GM12878 (cell line): Measurements from ENCODE around the gene SP100. TPM values are rescaled to one million over a fixed set of nuclear protein-coding genes. Genes with fewer than 3 reads are reported as not detected.

Experiments used
- ATF3 ChIP-seq: IDR thresholded peaks from 2 replicates; pipeline ENCODE4 v1.6.1; 2011; ENCODE audit warnings: low read depth, mild to moderate bottlenecking, low read length, moderate library complexity, borderline replicate concordance; ENCODE audit errors: extremely low read depth
- E4F1 ChIP-seq: fragments of 450-650 bp; IDR thresholded peaks from 2 replicates; pipeline ENCODE4 v1.6.1; 2018; ENCODE audit warnings: borderline replicate concordance, mild to moderate bottlenecking; ENCODE audit not compliant: partially characterized antibody
- ELK1 ChIP-seq: IDR thresholded peaks from 2 replicates; pipeline ENCODE4 v1.6.1; 2012; ENCODE audit warnings: low read depth, low read length, improper control_type of control experiment
- EZH2 ChIP-seq: IDR thresholded peaks from 2 replicates; pipeline ENCODE4 v1.6.1; 2012; ENCODE audit warnings: low read depth, mild to moderate bottlenecking, control low read depth, inconsistent platforms, low read length, borderline replicate concordance; ENCODE audit not compliant: control insufficient read depth
- JUND ChIP-seq: IDR thresholded peaks from 2 replicates; pipeline ENCODE4 v1.6.1; 2012; ENCODE audit warnings: low read depth, mild to moderate bottlenecking, low read length, improper control_type of control experiment, moderate library complexity
- MXI1 ChIP-seq: fragments of 150-350 bp; IDR thresholded peaks from 2 replicates; pipeline ENCODE4 v1.6.1; 2011; ENCODE audit warnings: low read depth, mild to moderate bottlenecking, inconsistent platforms, low read length, improper control_type of control experiment
- PRDM15 ChIP-seq: fragments of 450-650 bp; formaldehyde crosslinking; IDR thresholded peaks from 2 replicates; pipeline ENCODE4 v1.4.0; 2020; ENCODE audit warnings: mild to moderate bottlenecking, moderate library complexity
- SMAD1 ChIP-seq: fragments of 450-650 bp; IDR thresholded peaks from 2 replicates; pipeline ENCODE4 v1.6.1; 2018; ENCODE audit warnings: mild to moderate bottlenecking, low read depth; ENCODE audit not compliant: partially characterized antibody
- SPI1 ChIP-seq: IDR thresholded peaks from 2 replicates; pipeline ENCODE4 v1.6.1; 2011; ENCODE audit warnings: low read depth, mild to moderate bottlenecking, low read length, moderate library complexity, borderline replicate concordance; ENCODE audit not compliant: insufficient read depth
- SUPT20H ChIP-seq: IDR thresholded peaks from 2 replicates; pipeline ENCODE4 v1.6.1; 2011; ENCODE audit warnings: low read depth, mild to moderate bottlenecking, low read length, moderate library complexity, borderline replicate concordance; ENCODE audit not compliant: control insufficient read depth
- TARDBP ChIP-seq: IDR thresholded peaks from 2 replicates; pipeline ENCODE4 v1.6.1; 2016; ENCODE audit warnings: borderline replicate concordance
- ZNF592 ChIP-seq: fragments of 450-650 bp; IDR thresholded peaks from 2 replicates; pipeline ENCODE4 v1.6.1; 2017; ENCODE audit warnings: mild to moderate bottlenecking, moderate library complexity
- polyA plus RNA-seq, 11 experiments: library from polyadenylated mRNA; depleted of rRNA in 4 of 11; unstranded in 6 of 11; stranded (reverse) in 5 of 11; fragments of >200 nt; fragmentation: Nextera tagmentation in 4 of 11; fragmentation: Illumina TruSeq in 1 of 11; extraction: Ambion mirVana in 4 of 11; extraction: Trizol in 1 of 11; gene quantifications; 1 replicate in 1 of 11; 2 replicates in 10 of 11; pipeline versions ENCODE4 v1.2.1 to v1.2.3, GENCODE V29; 2011 to 2016; ENCODE audit warnings: inconsistent platforms in 2 of 11, missing spikeins in 2 of 11, low read depth in 1 of 11
- total RNA-seq, 4 experiments: library from RNA; depleted of rRNA in 3 of 4; stranded (reverse); fragments of >200 nt in 3 of 4; fragmentation: Illumina TruSeq in 1 of 4; extraction: Trizol in 1 of 4; gene quantifications; 2 replicates each; pipeline versions ENCODE4 v1.2.1 to v1.2.3, GENCODE V29; 2013 to 2021

The SP100 gene
- total and polyA plus RNA-seq, 10 of the 15 experiments (the other 5 are each of a cell fraction or from before 2014, with no cell fraction given), result 109 to 239 (median 180) TPM

- no peak for TF ChIP-seq ATF3
- no peak for TF ChIP-seq PRDM15
- no peak for TF ChIP-seq TARDBP
- no peak for TF ChIP-seq SMAD1
- TF ChIP-seq E4F1, result no peak
- TF ChIP-seq ELK1, result no peak
- no peak for TF ChIP-seq EZH2
- no peak for TF ChIP-seq JUND
- no peak for TF ChIP-seq MXI1
- no peak for TF ChIP-seq SUPT20H
- TF ChIP-seq ZNF592, result no peak
- peak; percentile 97 for TF ChIP-seq SPI1
These were observed 31.8 kb downstream of the SP100 start (continued) for GRCh38 chr2:230447455-230448451.
